Stimulated activated naive B cell treated with anti-CD40 and anti-IgM and Interleukin-4, amounts not matched to agents 10 μg/mL and 1 μg/mL and 100 μg/mL, for 72 hours (primary cell): Measurements from ENCODE around the gene TRAK2.

Experiments used
- ATAC-seq, 2 donors: fragments of 150-1000 bp; cut with Tn5 transposase; replicated peaks; 2 replicates each; pipeline ENCODE4 v1.10.0; 2021; ENCODE audit warnings: moderate library complexity in 1 of 2
- DNase-seq: peaks from one replicate; pipeline ENCODE4 v3.0.0; 2021
- H3K27ac Mint-ChIP-seq: one replicate; pipeline ENCODE4 v1.8.0; 2022; ENCODE audit warnings: mild to moderate bottlenecking, mixed read lengths
- H3K27me3 Mint-ChIP-seq, 2 donors: one replicate each; pipeline ENCODE4 v1.8.0; 2022; ENCODE audit warnings: mixed read lengths in 2 of 2
- H3K36me3 Mint-ChIP-seq, 2 donors: one replicate each; pipeline ENCODE4 v1.8.0; 2022; ENCODE audit warnings: mixed read lengths in 2 of 2, mild to moderate bottlenecking in 1 of 2
- H3K4me1 Mint-ChIP-seq, 2 donors: one replicate each; pipeline ENCODE4 v1.8.0; 2022; ENCODE audit warnings: mixed read lengths in 2 of 2, mild to moderate bottlenecking in 1 of 2
- H3K4me3 Mint-ChIP-seq, 2 donors: one replicate each; pipeline ENCODE4 v1.8.0; 2022; ENCODE audit warnings: mild to moderate bottlenecking in 2 of 2, mixed read lengths in 2 of 2, moderate library complexity in 1 of 2
- H3K9me3 Mint-ChIP-seq, 2 donors: one replicate each; pipeline ENCODE4 v1.8.0; 2022; ENCODE audit warnings: mixed read lengths in 2 of 2, mild to moderate bottlenecking in 1 of 2

The TRAK2 gene

GRCh38 chr2:201348758-201349157 is 102.5 kb downstream of the TRAK2 start:
- DNase-seq: no peak
- peaks cover 52 to 60% of the 10 kb centered on the region in 2 donors for H3K36me3 Mint-ChIP-seq
- H3K9me3 Mint-ChIP-seq: no peaks in the 10 kb centered on the region
- H3K27me3 Mint-ChIP-seq: no peaks in the 10 kb centered on the region
- H3K27ac Mint-ChIP-seq: no peak overlapping the region
- no peak overlapping the region for H3K4me3 Mint-ChIP-seq
- peaks cover 4 to 9% of the 10 kb centered on the region in 2 donors for H3K4me1 Mint-ChIP-seq
- ATAC-seq: no peak

GRCh38 chr2:201347138-201347537 is 104.1 kb downstream of the TRAK2 start:
- DNase-seq: no peak
- no peak for ATAC-seq
- no peak overlapping the region for H3K4me3 Mint-ChIP-seq
- H3K27ac Mint-ChIP-seq: peak overlapping the region; percentile 38
- H3K4me1 Mint-ChIP-seq: peaks cover 4 to 9% of the 10 kb centered on the region in 2 donors
- peaks cover 61 to 64% of the 10 kb centered on the region in 2 donors for H3K36me3 Mint-ChIP-seq
- no peaks in the 10 kb centered on the region for H3K27me3 Mint-ChIP-seq
- no peaks in the 10 kb centered on the region for H3K9me3 Mint-ChIP-seq

GRCh38 chr2:201345625-201346213 is 105.5 kb downstream of the TRAK2 start:
- ATAC-seq (no peak), DNase-seq (no peak)
- H3K4me3 Mint-ChIP-seq: no peak overlapping the region
- H3K36me3 Mint-ChIP-seq: peaks cover 62 to 68% of the 10 kb centered on the region in 2 donors
- H3K27ac Mint-ChIP-seq: no peak overlapping the region
- H3K4me1 Mint-ChIP-seq: peaks cover 4 to 9% of the 10 kb centered on the region in 2 donors
- H3K27me3 Mint-ChIP-seq: no peaks in the 10 kb centered on the region
- peaks cover 1 to 4% of the 10 kb centered on the region in 2 donors for H3K9me3 Mint-ChIP-seq

- H3K4me1 Mint-ChIP-seq: peaks cover 4 to 9% of the 10 kb centered on the region in 2 donors
- DNase-seq: no peak
- H3K36me3 Mint-ChIP-seq: peaks cover 59 to 67% of the 10 kb centered on the region in 2 donors
- H3K27me3 Mint-ChIP-seq: no peaks in the 10 kb centered on the region
- no peak overlapping the region for H3K4me3 Mint-ChIP-seq
- H3K27ac Mint-ChIP-seq: no peak overlapping the region
- H3K9me3 Mint-ChIP-seq: peaks cover 3 to 4% of the 10 kb centered on the region in 2 donors
- peak in 1 of 2 donors; percentile 62 for ATAC-seq
Measured at GRCh38 chr2:201344663-201345366, 106.4 kb downstream of the TRAK2 start.

GRCh38 chr2:201343559-201343958 is 107.7 kb downstream of the TRAK2 start:
- no peak for DNase-seq
- Mint-ChIP-seq H3K4me1 (peaks cover 4 to 9% of the 10 kb centered on the region in 2 donors), H3K27me3 (no peaks in the 10 kb centered on the region), H3K4me3 (no peak overlapping the region), H3K9me3 (peaks cover 3 to 4% of the 10 kb centered on the region in 2 donors), H3K36me3 (peaks cover 57 to 65% of the 10 kb centered on the region in 2 donors), H3K27ac (no peak overlapping the region)
- ATAC-seq: no peak

GRCh38 chr2:201342923-201343322 is 108.3 kb downstream of the TRAK2 start:
- H3K36me3 Mint-ChIP-seq: peaks cover 54 to 65% of the 10 kb centered on the region in 2 donors

GRCh38 chr2:201329409-201329808 is 121.8 kb downstream of the TRAK2 start:
- Mint-ChIP-seq H3K4me3 (no peak overlapping the region), H3K9me3 (peaks cover 15 to 16% of the 10 kb centered on the region in 2 donors), H3K4me1 (peaks cover 0 to 4% of the 10 kb centered on the region in 2 donors)

More at GRCh38 chr2:201342923-201343322, 108.3 kb downstream of the TRAK2 start:
- no peaks in the 10 kb centered on the region for H3K27me3 Mint-ChIP-seq
- DNase-seq (no peak), ATAC-seq (no peak)
- no peak overlapping the region for H3K4me3 Mint-ChIP-seq
- H3K4me1 Mint-ChIP-seq: peaks cover 4 to 9% of the 10 kb centered on the region in 2 donors
- H3K27ac Mint-ChIP-seq: no peak overlapping the region
- peaks cover 3 to 4% of the 10 kb centered on the region in 2 donors for H3K9me3 Mint-ChIP-seq

GRCh38 chr2:201327678-201328077 is 123.6 kb downstream of the TRAK2 start:
- peaks cover 18 to 24% of the 10 kb centered on the region in 2 donors for H3K9me3 Mint-ChIP-seq
- DNase-seq: no peak
- H3K27ac Mint-ChIP-seq: no peak overlapping the region
- H3K4me3 Mint-ChIP-seq: no peak overlapping the region
- H3K27me3 Mint-ChIP-seq: no peaks in the 10 kb centered on the region
- ATAC-seq: no peak
- peaks cover 32 to 52% of the 10 kb centered on the region in 2 donors for H3K36me3 Mint-ChIP-seq
- peaks cover 0 to 4% of the 10 kb centered on the region in 2 donors for H3K4me1 Mint-ChIP-seq

More at GRCh38 chr2:201329409-201329808, 121.8 kb downstream of the TRAK2 start:
- DNase-seq: no peak
- Mint-ChIP-seq H3K36me3 (peaks cover 21 to 38% of the 10 kb centered on the region in 2 donors), H3K27ac (no peak overlapping the region), H3K27me3 (no peaks in the 10 kb centered on the region)
- no peak for ATAC-seq
